ENCODE measurements around the gene ABO.
"Not testable (repeated sequence)": the region's sequence is repeated elsewhere in the genome, so short reads cannot be mapped to it uniquely, and the experiment has no call there.

Gene ABO

DNA sequence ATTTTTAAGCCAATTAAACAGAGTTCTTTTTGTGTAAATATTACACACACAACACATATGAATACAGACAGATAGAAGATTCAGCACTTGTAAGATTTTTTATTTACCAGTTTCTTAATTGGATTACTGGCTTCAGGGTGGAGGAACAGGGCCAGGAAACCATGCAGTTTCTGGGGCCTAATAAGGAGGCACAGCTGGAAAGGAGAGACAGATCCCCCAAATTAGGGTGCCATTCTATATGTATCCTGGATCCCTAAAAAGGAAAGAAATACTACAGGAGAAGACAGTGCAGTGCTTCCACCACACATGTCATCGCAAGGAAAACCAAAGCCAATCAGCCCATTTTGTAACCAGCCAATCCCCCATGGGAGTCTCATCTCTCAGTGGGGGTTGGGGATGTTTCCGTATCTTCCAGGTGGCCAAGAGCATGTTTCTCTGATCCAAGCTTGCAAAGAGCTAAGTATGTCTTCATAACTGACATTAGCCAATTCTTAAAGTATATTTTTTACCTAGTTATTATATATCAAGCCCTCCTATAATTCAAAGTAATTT, 15.8 kb upstream of the ABO start:
- Histone ChIP-seq H3K27ac (ENCODE audit: poor library complexity, severe bottlenecking) (no peak overlapping the region), H3K4me3 (ENCODE audit: severe bottlenecking) (no peak overlapping the region), H3K4me1 (ENCODE audit: insufficient read depth, poor library complexity, severe bottlenecking) (no peaks in the 10 kb centered on the region), H3K27me3 (ENCODE audit: insufficient read depth, poor library complexity, severe bottlenecking) (peaks cover 18% of the 10 kb centered on the region), H3K36me3 (ENCODE audit: low read depth) (no peaks in the 10 kb centered on the region), H3K9me3 (ENCODE audit: severe bottlenecking) (no peaks in the 10 kb centered on the region)
- DNase-seq (ENCODE audit: low spot score) (no peak), ATAC-seq (ENCODE audit: low read depth) (no peak)
- TF ChIP-seq, protein P1, sequence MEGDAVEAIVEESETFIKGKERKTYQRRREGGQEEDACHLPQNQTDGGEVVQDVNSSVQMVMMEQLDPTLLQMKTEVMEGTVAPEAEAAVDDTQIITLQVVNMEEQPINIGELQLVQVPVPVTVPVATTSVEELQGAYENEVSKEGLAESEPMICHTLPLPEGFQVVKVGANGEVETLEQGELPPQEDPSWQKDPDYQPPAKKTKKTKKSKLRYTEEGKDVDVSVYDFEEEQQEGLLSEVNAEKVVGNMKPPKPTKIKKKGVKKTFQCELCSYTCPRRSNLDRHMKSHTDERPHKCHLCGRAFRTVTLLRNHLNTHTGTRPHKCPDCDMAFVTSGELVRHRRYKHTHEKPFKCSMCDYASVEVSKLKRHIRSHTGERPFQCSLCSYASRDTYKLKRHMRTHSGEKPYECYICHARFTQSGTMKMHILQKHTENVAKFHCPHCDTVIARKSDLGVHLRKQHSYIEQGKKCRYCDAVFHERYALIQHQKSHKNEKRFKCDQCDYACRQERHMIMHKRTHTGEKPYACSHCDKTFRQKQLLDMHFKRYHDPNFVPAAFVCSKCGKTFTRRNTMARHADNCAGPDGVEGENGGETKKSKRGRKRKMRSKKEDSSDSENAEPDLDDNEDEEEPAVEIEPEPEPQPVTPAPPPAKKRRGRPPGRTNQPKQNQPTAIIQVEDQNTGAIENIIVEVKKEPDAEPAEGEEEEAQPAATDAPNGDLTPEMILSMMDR (IDR thresholded peaks at IDR 0.05; ENCODE audit: poor library complexity, severe bottlenecking): no peak

DNA sequence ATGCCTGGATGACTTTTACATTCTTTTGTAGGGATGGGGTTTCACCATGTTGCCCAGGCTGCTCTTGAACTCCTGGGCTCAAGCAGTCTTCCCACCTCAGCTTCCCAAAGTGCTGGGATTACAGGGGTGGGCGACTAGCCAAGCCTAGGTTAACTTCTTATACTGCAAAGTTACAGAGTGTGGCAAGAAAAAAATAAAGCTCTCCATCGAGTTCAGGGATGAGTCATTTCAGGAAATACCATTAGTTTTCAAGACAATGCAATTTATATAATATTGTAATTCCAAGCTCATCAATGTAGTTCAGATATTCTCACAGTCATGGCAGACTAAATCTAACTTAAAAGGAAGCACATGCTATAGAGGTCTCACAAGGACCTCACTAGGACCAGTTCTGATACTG, 11.5 kb upstream of the ABO start:
- H3K4me1 ChIP-seq (ENCODE audit: insufficient read depth, poor library complexity, severe bottlenecking): no peaks in the 10 kb centered on the region
- TF ChIP-seq, protein P1 (IDR thresholded peaks at IDR 0.05; ENCODE audit: poor library complexity, severe bottlenecking): no peak
- H3K27ac ChIP-seq (ENCODE audit: poor library complexity, severe bottlenecking): no peak overlapping the region
- no peak overlapping the region for H3K4me3 ChIP-seq (ENCODE audit: severe bottlenecking)
- H3K9me3 ChIP-seq (ENCODE audit: severe bottlenecking): no peaks in the 10 kb centered on the region
- DNase-seq (ENCODE audit: low spot score) (no peak), ATAC-seq (ENCODE audit: low read depth) (no peak)
- no peaks in the 10 kb centered on the region for H3K36me3 ChIP-seq (ENCODE audit: low read depth)
- H3K27me3 ChIP-seq (ENCODE audit: insufficient read depth, poor library complexity, severe bottlenecking): peaks cover 7% of the 10 kb centered on the region

DNA sequence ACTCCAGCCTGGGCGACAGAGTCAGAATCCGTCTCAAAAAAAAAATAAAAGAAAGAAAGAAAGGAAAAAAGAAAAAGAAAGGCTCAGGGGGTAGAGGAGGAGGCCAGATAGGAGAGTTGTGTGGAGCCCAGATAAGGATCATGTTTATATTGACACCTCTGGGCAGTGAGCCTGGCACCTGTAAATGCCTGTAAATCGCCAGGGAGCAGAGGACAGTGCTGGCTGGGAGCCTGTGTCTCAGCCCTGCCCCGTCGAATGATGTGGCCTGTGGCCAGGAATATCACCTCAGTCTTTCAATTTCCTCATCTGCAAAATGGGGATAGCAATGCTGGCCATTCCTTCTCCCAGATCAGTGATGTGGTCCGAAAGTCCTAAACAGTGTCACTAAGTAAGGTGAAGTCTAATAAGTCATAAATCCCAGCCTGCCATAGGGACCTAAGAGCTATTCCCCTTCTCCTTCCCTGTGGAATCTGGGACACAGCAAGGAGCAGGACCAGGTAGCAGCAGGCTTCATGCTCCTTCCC, 10.3 kb upstream of the ABO start:
- ATAC-seq (ENCODE audit: low read depth): no peak
- no peak overlapping the region for H3K4me3 ChIP-seq (ENCODE audit: severe bottlenecking)
- no peaks in the 10 kb centered on the region for H3K36me3 ChIP-seq (ENCODE audit: low read depth)
- no peak for DNase-seq (ENCODE audit: low spot score)
- H3K27ac ChIP-seq (ENCODE audit: poor library complexity, severe bottlenecking): no peak overlapping the region
- no peaks in the 10 kb centered on the region for H3K9me3 ChIP-seq (ENCODE audit: severe bottlenecking)
- H3K4me1 ChIP-seq (ENCODE audit: insufficient read depth, poor library complexity, severe bottlenecking): no peaks in the 10 kb centered on the region
- peaks cover 5% of the 10 kb centered on the region for H3K27me3 ChIP-seq (ENCODE audit: insufficient read depth, poor library complexity, severe bottlenecking)
- TF ChIP-seq, protein P1 (IDR thresholded peaks at IDR 0.05; ENCODE audit: poor library complexity, severe bottlenecking): no peak

DNA sequence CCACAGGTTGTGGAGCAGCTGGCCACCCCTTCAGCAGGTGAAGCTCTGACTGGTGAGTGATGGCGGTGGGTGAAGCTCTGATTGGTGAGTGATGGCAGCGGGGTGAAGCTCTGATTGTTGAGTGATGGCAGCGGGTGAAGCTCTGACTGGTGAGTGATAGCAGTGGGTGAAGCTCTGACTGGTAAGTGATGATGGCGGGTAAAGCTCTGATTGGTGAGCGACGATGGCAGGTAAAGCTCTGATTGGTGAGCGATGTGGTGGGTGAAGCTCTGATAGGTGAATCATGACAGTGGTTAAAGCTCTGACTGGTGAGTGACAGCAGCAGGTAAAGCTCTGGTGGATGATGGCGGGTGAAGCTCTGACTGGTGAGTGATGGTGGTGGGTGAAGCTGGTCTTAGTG, 9.4 kb upstream of the ABO start:
- Histone ChIP-seq H3K4me1 (ENCODE audit: insufficient read depth, poor library complexity, severe bottlenecking) (no peaks in the 10 kb centered on the region), H3K27ac (ENCODE audit: poor library complexity, severe bottlenecking) (no peak overlapping the region), H3K9me3 (ENCODE audit: severe bottlenecking) (no peaks in the 10 kb centered on the region), H3K36me3 (ENCODE audit: low read depth) (no peaks in the 10 kb centered on the region), H3K4me3 (ENCODE audit: severe bottlenecking) (no peak overlapping the region), H3K27me3 (ENCODE audit: insufficient read depth, poor library complexity, severe bottlenecking) (peaks cover 5% of the 10 kb centered on the region)
- TF ChIP-seq, protein P1 (IDR thresholded peaks at IDR 0.05; ENCODE audit: poor library complexity, severe bottlenecking): no peak
- DNase-seq (ENCODE audit: low spot score) (no peak), ATAC-seq (ENCODE audit: low read depth) (no peak)

DNA sequence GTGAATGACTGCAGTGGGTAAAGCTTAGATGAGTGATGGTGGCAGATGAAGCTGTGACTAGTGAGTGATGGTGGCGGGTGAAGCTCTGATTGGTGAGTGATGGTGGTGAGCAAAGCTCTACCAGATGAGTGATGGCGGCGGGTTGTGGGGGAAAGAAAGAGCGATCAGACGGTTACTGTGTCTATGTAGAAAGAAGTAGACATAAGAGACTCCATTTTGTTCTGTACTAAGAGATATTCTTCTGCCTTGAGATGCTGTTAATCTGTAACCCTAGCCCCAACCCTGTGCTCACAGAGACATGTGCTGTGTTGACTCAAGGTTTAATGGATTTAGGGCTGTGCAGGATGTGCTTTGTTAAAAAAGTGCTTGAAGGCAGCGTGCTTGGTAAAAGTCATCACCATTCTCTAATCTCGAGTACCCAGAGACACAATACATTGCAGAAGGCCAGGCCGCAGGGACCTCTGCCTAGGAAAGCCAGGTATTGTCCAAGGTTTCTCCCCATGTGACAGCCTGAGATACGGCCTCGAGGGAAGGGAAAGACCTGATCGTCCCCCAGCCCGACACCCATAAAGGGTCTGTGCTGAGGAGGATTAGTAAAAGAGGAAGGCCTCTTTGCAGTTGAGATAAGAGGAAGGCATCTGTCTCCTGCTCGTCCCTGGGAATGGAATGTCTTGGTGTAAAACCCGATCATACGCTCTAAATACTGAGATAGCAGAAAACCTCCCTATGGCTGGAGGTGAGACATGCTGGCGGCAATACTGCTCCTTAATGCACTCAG, 8.4 kb upstream of the ABO start:
- H3K4me3 ChIP-seq (ENCODE audit: severe bottlenecking); H3K4me1 ChIP-seq (ENCODE audit: insufficient read depth, poor library complexity, severe bottlenecking); DNase-seq (ENCODE audit: low spot score); ATAC-seq (ENCODE audit: low read depth); H3K36me3 ChIP-seq (ENCODE audit: low read depth); H3K27me3 ChIP-seq (ENCODE audit: insufficient read depth, poor library complexity, severe bottlenecking); H3K9me3 ChIP-seq (ENCODE audit: severe bottlenecking); H3K27ac ChIP-seq (ENCODE audit: poor library complexity, severe bottlenecking): not testable (repeated sequence)
